Measurements from ENCODE around the gene KMT2C. TPM values are rescaled to one million over a fixed set of nuclear protein-coding genes. Genes with fewer than 3 reads are reported as not detected.

Gene KMT2C
- total and polyA plus RNA-seq, 2 of the 8 experiments (the other 6 are each of a cell fraction or from before 2014, with no cell fraction given) = 9.1 to 40.8 TPM

DNA sequence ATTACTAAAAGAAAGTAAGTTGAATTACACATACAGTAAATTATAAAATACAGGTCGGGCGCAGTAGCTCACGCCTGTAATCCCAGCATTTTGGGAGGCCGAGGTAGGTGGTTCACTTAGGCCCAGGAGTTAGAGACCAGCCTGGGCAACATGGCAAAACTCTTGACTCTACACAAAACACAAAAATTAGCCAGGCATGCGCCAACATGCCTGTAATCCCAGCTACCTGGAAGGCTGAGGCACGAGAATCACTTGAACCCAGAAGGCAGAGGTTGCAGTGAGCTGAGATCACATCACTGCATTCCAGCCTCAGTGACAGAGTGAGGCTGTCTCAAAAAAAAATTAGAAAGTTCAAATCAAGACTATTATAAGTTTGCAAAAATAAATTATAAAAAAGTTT lies 235.4 kb downstream of the KMT2C start:
- Histone ChIP-seq H2BK20ac (ENCODE audit: low read length) (no peak overlapping the region), H2AFZ (ENCODE audit: low read length) (no peak overlapping the region), H4K5ac (ENCODE audit: insufficient read length, low read depth, low read length) (no peak overlapping the region), H3K14ac (ENCODE audit: insufficient read length) (no peak overlapping the region), H3K4me3 (ENCODE audit: extremely low read depth in 1 of 4, insufficient read depth in 2 of 4, low read depth in 3 of 4, low read length in 4 of 4) (no peak overlapping the region), H3K4me1 (replicated peaks in 1 of 4; ENCODE audit: control insufficient read depth in 3 of 4, insufficient read depth in 4 of 4, low read length in 3 of 4) (no peaks in the 10 kb centered on the region), H2AK5ac (ENCODE audit: low read depth, low read length) (no peak overlapping the region), H2BK5ac (ENCODE audit: low read depth, low read length) (no peak overlapping the region), H3K27ac (ENCODE audit: low read depth, low read length) (no peak overlapping the region), H3K36me3 (ENCODE audit: control insufficient read depth in 2 of 4, insufficient read depth in 4 of 4, low read length in 3 of 4) (peaks cover 0 to 12% (median 3%) of the 10 kb centered on the region in 4 experiments; a peak in 3 of 8 replicates), H4K8ac (ENCODE audit: extremely low read depth, insufficient read depth, low read length) (no peak overlapping the region), H2BK15ac (ENCODE audit: low read length) (no peak overlapping the region), H3K79me2 (ENCODE audit: control insufficient read depth in 1 of 2, insufficient read depth in 2 of 2, low read length in 2 of 2) (no peaks in the 10 kb centered on the region), H2BK120ac (replicated peaks; ENCODE audit: low read depth, low read length) (no peak overlapping the region), H3K9ac (replicated peaks in 1 of 4; ENCODE audit: extremely low read depth in 1 of 4, low read depth in 3 of 4, low read length in 3 of 4) (no peak overlapping the region), H3K23ac (ENCODE audit: insufficient read length) (no peak overlapping the region), H3K79me1 (ENCODE audit: low read depth, low read length) (no peaks in the 10 kb centered on the region), H4K20me1 (replicated peaks in 1 of 2; ENCODE audit: control insufficient read depth in 1 of 2, insufficient read depth in 2 of 2, low read length in 2 of 2) (no peaks in the 10 kb centered on the region), H4K91ac (replicated peaks; ENCODE audit: insufficient read length, low read length) (no peak overlapping the region), H3K27me3 (replicated peaks in 1 of 4; ENCODE audit: control insufficient read depth in 3 of 4, extremely low read depth in 1 of 4, insufficient read depth in 3 of 4, low read length in 3 of 4) (no peaks in the 10 kb centered on the region), H3K56ac (replicated peaks; ENCODE audit: insufficient read length, low read depth, low read length) (no peak overlapping the region), H3K4ac (replicated peaks; ENCODE audit: insufficient read length, low read depth, low read length) (no peak overlapping the region), H3K9me3 (ENCODE audit: insufficient read depth in 2 of 2, low read depth in 1 of 2, low read length in 1 of 2) (no peaks in the 10 kb centered on the region), H2BK12ac (ENCODE audit: low read depth, low read length) (no peak overlapping the region), H3K18ac (ENCODE audit: extremely low read depth, low read length) (no peak overlapping the region), H3K23me2 (ENCODE audit: low read depth, low read length) (no peaks in the 10 kb centered on the region; the same call in 1 of the 2 replicates), H3K4me2 (ENCODE audit: insufficient read depth in 1 of 2, low read depth in 2 of 2, low read length in 2 of 2) (no peak overlapping the region)
- FAIRE-seq = no peak
- POLR2A ChIA-PET (ENCODE audit: partially characterized antibody) = no interaction called here
- CTCF ChIA-PET (ENCODE audit: partially characterized antibody) = no interaction called here
- DNase-seq (ENCODE audit: low read depth in 1 of 2, low spot score in 2 of 2) = no peak
- 95% methylated on average over 6 of the region's 6 CpGs; no CpG with 5 or more reads in 1 of the 2 experiments for WGBS, 2 experiments (ENCODE audit: extremely low coverage in 1 of 2, insufficient coverage in 1 of 2, insufficient read length in 1 of 2, insufficient replicate concordance in 2 of 2, low coverage in 1 of 2, low lambda C conversion rate in 2 of 2, missing lambda C conversion rate in 1 of 2)
- TF ChIP-seq SUZ12 (IDR thresholded peaks at IDR 0.05; ENCODE audit: low read length) = no peak
- TF ChIP-seq GABPA (IDR thresholded peaks at IDR 0.05; ENCODE audit: borderline replicate concordance, insufficient read depth, low read length) = no peak
- TF ChIP-seq, protein P1, sequence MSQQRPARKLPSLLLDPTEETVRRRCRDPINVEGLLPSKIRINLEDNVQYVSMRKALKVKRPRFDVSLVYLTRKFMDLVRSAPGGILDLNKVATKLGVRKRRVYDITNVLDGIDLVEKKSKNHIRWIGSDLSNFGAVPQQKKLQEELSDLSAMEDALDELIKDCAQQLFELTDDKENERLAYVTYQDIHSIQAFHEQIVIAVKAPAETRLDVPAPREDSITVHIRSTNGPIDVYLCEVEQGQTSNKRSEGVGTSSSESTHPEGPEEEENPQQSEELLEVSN (IDR thresholded peaks at IDR 0.05) = no peak
- no peak for TF ChIP-seq TAF1 (IDR thresholded peaks at IDR 0.05; ENCODE audit: low read depth, low read length)
- TF ChIP-seq KDM4A (IDR thresholded peaks at IDR 0.05; ENCODE audit: low read depth, low read length, severe bottlenecking) = no peak
- no peak for TF ChIP-seq CTBP2 (IDR thresholded peaks at IDR 0.05; ENCODE audit: borderline replicate concordance, insufficient read depth, insufficient read length, low read length)
- TF ChIP-seq GTF2F1 (IDR thresholded peaks at IDR 0.05; ENCODE audit: borderline replicate concordance, low read depth, low read length) = no peak
- no peak for TF ChIP-seq POLR2AphosphoS5 (IDR thresholded peaks at IDR 0.05; ENCODE audit: low read depth, low read length)
- TF ChIP-seq, protein P2, sequence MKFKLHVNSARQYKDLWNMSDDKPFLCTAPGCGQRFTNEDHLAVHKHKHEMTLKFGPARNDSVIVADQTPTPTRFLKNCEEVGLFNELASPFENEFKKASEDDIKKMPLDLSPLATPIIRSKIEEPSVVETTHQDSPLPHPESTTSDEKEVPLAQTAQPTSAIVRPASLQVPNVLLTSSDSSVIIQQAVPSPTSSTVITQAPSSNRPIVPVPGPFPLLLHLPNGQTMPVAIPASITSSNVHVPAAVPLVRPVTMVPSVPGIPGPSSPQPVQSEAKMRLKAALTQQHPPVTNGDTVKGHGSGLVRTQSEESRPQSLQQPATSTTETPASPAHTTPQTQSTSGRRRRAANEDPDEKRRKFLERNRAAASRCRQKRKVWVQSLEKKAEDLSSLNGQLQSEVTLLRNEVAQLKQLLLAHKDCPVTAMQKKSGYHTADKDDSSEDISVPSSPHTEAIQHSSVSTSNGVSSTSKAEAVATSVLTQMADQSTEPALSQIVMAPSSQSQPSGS (IDR thresholded peaks at IDR 0.05; ENCODE audit: low read length) = no peak
- no peak for TF ChIP-seq JUND (IDR thresholded peaks at IDR 0.05; ENCODE audit: low read length)
- no peak for TF ChIP-seq EGR1 (IDR thresholded peaks at IDR 0.05; ENCODE audit: borderline replicate concordance, low read depth, low read length)

Measured in H1 (cell line).